NCI-H2107 treated with DMSO at 0.1 percent for 48 hours (cell line): ENCODE results near the gene PLA2G2C.
"Not testable (repeated sequence)": the region's sequence is repeated elsewhere in the genome, so short reads cannot be mapped to it uniquely, and the experiment has no call there.

Source experiments
- DNase-seq: peaks from one replicate; lab custom pipeline; 2025; ENCODE audit not compliant: unreplicated experiment; lab: John Stamatoyannopoulos, UW

PLA2G2C gene

GRCh38 chr1:20138346-20138745 is 48.0 kb downstream of the PLA2G2C start:
- no peak for DNase-seq

- DNase-seq, result no peak
Observed at GRCh38 chr1:20137604-20138003, 48.7 kb downstream of the PLA2G2C start.

DNA sequence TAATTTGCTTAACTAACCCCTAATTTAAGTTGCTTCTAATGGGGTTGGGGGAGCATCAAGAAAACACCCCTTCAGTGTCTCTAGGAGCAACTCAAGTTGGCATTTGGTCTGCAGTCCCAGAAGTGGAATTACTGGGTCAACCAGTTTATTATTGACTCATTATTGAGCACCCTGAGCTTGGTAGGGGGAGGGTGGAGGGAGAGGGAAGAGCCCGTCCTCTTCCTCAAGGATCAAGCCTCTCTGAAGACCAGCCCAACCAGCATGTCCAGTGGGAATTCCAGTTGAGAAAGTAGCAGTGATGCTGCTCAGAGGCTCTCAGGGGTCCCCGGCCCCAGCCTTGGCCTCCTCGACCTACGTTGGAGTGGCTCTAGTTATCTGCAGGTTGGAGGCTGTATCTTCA is 49.3 kb downstream of the PLA2G2C start:
- no peak for DNase-seq

DNA sequence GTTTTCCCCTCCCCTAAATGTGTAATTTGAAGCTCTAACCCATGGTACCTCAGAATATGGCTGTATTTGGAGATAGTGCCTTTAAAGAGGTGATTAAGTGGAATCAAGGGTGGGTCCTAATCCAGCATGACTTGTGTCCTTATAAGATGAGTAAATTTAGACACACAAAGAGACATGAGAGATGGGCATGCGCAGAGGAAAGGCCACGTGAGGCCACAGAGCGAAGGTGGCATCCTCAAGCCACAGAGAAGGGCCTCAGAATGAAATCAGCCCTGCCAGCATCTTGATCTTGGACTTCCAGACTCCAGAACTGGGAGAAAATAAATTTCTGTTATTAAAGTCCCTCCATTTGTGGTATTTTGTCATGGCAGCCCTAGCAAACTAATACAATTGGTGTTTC is 50.1 kb downstream of the PLA2G2C start:
- DNase-seq, result no peak

GRCh38 chr1:20134995-20135394 is 51.3 kb downstream of the PLA2G2C start:
- DNase-seq, result no peak

- not testable (repeated sequence) for DNase-seq
Observed at GRCh38 chr1:20130518-20130917, 55.8 kb downstream of the PLA2G2C start.

GRCh38 chr1:20126806-20127440 is 59.4 kb downstream of the PLA2G2C start:
- no peak for DNase-seq

DNA sequence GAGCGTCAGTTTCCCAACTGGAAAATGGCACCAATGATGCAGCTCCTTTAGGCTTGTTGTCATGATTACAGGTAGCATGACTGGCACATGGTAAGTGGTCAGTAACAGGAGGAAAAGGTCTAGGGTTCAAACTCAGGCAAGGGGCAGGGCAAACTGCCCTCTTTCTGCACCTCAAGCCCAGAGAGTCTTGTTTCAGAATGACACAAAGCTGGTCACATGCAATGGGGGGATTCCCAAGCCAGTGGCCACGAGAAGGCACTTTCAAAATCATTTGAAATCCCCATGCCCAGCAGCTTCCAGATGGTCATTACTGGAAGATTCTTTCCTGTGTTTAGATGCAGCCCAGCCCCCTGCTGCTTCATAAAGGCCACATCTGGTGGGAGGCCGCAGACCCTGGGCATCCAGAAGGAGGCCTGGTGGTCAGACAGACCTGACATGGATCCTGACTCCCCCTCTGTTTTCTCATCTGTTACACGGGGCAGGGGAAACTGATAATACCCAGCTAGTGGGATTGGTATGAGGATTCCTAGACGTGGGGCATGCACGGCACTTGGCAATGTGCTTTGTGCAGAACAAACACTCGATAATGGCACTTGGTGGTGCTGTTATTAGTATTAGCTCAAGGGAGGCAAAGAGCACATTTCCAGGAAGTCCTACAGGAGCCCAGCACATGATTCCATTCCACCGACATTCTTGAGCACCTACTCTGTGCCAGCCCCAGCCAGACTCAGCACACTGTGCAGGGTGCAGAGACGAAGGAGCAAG is 60.1 kb downstream of the PLA2G2C start:
- no peak for DNase-seq

GRCh38 chr1:20125100-20125499 is 61.2 kb downstream of the PLA2G2C start:
- DNase-seq, result no peak

DNA sequence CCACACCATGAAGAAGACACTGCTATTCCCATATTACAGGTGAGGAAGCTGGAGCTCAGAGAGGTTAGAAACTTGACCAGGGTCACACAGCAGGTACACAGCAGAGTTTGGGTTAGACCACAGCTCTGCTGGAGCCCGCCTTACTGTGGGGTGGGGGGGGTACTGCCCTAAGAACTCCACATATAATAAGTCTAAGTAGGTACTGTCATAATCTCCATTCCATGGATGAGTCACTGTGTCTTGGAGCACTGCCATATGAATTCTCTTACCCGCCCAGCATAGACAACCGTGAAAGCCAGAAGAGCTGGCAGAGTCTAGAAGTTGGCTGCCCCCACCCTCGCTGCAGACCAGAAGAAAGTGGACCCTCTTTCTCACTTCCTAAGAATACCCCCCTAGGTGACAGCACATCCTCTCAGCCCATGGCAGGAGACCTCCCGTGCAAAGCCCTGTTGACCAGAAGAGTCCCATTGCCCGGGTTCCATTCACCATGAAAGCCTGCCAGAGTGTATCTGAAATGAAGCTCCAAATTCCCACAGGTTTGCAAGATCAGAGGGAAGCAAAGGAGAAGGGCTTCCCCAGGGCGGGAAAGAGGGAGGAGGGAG is 61.8 kb downstream of the PLA2G2C start:
- DNase-seq, result no peak

GRCh38 chr1:20123722-20124455 is 62.4 kb downstream of the PLA2G2C start:
- no peak for DNase-seq

GRCh38 chr1:20120796-20121195 is 65.5 kb downstream of the PLA2G2C start:
- DNase-seq, result no peak

- no peak for DNase-seq
Observed at GRCh38 chr1:20119347-20119746, 67.0 kb downstream of the PLA2G2C start, which contains the start of gene PLA2G2D. Gene PLA2G2D, minus strand, starts transcription at chr1:20119536. Its CDS starts 38 bp downstream, at chr1:20119498.

- no peak for DNase-seq
Observed at GRCh38 chr1:20117236-20117635, 69.1 kb downstream of the PLA2G2C start.

DNA sequence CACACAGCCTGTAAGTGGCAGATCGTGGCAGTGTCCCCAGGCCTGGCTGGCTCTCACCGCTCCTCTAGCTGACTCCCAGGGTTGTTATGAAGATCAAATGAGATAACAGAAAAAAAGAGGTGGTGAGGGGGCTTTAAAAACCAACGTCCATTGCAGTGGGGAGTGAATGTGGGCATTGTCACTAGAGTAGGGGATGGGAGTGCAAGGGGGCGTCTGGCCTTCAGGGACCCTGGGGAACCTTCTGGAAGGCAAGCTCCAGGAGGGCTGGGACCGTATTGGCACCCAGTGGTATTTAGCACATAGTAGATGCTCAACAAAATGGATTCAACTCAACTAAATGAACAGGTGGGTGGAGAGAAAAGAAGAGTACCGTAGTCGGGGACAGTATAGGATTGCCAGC is 70.4 kb downstream of the PLA2G2C start:
- no peak for DNase-seq

- no peak for DNase-seq
Observed at GRCh38 chr1:20115479-20115878, 70.8 kb downstream of the PLA2G2C start.

DNA sequence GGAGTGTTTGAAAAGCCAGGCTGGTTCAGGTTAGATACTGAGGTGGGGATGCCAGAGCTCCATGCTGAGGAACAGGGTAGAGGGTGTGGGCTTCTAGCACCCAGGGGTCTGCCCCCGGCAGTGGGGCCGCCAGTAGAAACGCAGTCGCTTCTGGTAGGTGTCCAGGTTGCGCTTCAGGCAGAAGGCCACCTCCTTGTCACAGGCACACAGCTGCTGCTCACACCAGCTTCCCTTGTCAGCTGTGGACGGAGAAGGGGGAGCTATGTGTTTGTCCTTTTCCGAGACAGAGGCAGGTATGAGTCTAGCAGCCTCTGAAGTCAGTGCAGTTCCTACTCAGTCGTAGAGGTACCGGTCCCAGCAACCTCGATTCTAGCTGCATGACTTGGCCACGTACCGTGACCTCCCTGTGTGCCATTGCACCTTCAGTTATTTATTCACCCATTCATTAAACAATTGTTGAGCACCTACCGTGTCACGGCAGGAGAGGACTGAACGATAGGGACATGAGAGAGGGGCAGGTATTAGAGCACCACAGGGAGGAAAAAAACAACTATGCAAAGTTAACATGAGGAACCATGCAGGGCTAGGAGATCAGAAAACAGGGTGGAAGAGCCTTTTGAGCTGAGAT is 72.2 kb downstream of the PLA2G2C start:
- DNase-seq, result no peak
